H9 (cell line): ENCODE results near the gene NAALADL1. TPM values are rescaled to one million over a fixed set of nuclear protein-coding genes. Genes with fewer than 3 reads are reported as not detected.

Experiments used
- DNase-seq: peaks from one replicate; pipeline ENCODE4 v3.0.0-alpha.2; 2017
- H2AFZ ChIP-seq: one replicate; pipeline ENCODE4 v1.6.1; 2013; ENCODE audit warnings: mild to moderate bottlenecking, low read length, control low read depth, moderate library complexity
- H2AK5ac ChIP-seq: 2 replicates; pipeline ENCODE4 v1.6.1; 2013; ENCODE audit warnings: low read length, control low read depth, mixed read lengths; ENCODE audit not compliant: insufficient read length
- H2BK120ac ChIP-seq: one replicate; pipeline ENCODE4 v1.6.1; 2013; ENCODE audit warnings: low read depth, mild to moderate bottlenecking, low read length, control low read depth, inconsistent platforms; ENCODE audit not compliant: poor library complexity, severe bottlenecking
- H2BK12ac ChIP-seq: 2 replicates; pipeline ENCODE4 v1.6.1; 2013; ENCODE audit warnings: low read length, control low read depth, mixed read lengths, low read depth; ENCODE audit not compliant: insufficient read length
- H2BK15ac ChIP-seq: 2 replicates; pipeline ENCODE4 v1.6.1; 2013; ENCODE audit warnings: low read depth, low read length, control low read depth
- H2BK20ac ChIP-seq: one replicate; pipeline ENCODE4 v1.6.1; 2013; ENCODE audit warnings: low read depth, mild to moderate bottlenecking, low read length, control low read depth, inconsistent platforms; ENCODE audit not compliant: poor library complexity, severe bottlenecking
- H2BK5ac ChIP-seq: 2 replicates; pipeline ENCODE4 v1.6.1; 2013; ENCODE audit warnings: low read length, control low read depth, mixed read lengths; ENCODE audit not compliant: insufficient read length
- H3K14ac ChIP-seq: 2 replicates; pipeline ENCODE4 v1.6.1; 2013; ENCODE audit warnings: low read length, control low read depth; ENCODE audit not compliant: insufficient read depth
- H3K18ac ChIP-seq: 2 replicates; pipeline ENCODE4 v1.6.1; 2013; ENCODE audit warnings: low read depth, mild to moderate bottlenecking, mixed read lengths, low read length, control low read depth; ENCODE audit not compliant: insufficient read length
- H3K23ac ChIP-seq: 2 replicates; pipeline ENCODE4 v1.6.1; 2013; ENCODE audit warnings: low read length, control low read depth, mixed read lengths, low read depth; ENCODE audit not compliant: insufficient read length
- H3K23me2 ChIP-seq: 2 replicates; pipeline ENCODE4 v1.6.1; 2013; ENCODE audit warnings: low read depth, mild to moderate bottlenecking, mixed read lengths, low read length, control low read depth; ENCODE audit not compliant: insufficient read length, poor library complexity, severe bottlenecking
- H3K27ac ChIP-seq: 2 replicates; pipeline ENCODE4 v1.5.1; 2013; ENCODE audit warnings: low read length, control low read depth, mixed read lengths, low read depth; ENCODE audit not compliant: insufficient read length
- H3K27me3 ChIP-seq: 2 replicates; pipeline ENCODE4 v1.6.1; 2013; ENCODE audit warnings: low read length, control low read depth, inconsistent platforms; ENCODE audit not compliant: insufficient read depth
- H3K4ac ChIP-seq: 2 replicates; pipeline ENCODE4 v1.6.1; 2013; ENCODE audit warnings: low read depth, mild to moderate bottlenecking, control low read depth, inconsistent platforms, low read length, moderate library complexity
- H3K4me1 ChIP-seq: 2 replicates; pipeline ENCODE4 v1.6.1; 2013; ENCODE audit warnings: low read length, control low read depth, inconsistent platforms; ENCODE audit not compliant: insufficient read depth
- H3K4me2 ChIP-seq: 2 replicates; pipeline ENCODE4 v1.6.1; 2013; ENCODE audit warnings: low read length, control low read depth, mixed read lengths; ENCODE audit not compliant: insufficient read length, insufficient read depth
- H3K56ac ChIP-seq: 2 replicates; pipeline ENCODE4 v1.6.1; 2013; ENCODE audit warnings: low read depth, mild to moderate bottlenecking, mixed read lengths, low read length, control low read depth; ENCODE audit not compliant: insufficient read length
- H3K79me1 ChIP-seq: 2 replicates; pipeline ENCODE4 v1.6.1; 2013; ENCODE audit warnings: low read depth, mild to moderate bottlenecking, moderate library complexity, low read length, control low read depth, inconsistent platforms; ENCODE audit not compliant: insufficient read depth, poor library complexity, severe bottlenecking
- H3K79me2 ChIP-seq: 2 replicates; pipeline ENCODE4 v1.6.1; 2013; ENCODE audit warnings: low read length, control low read depth, inconsistent platforms; ENCODE audit not compliant: insufficient read depth
- H3K9ac ChIP-seq: 2 replicates; pipeline ENCODE4 v1.6.1; 2013; ENCODE audit warnings: low read length, control low read depth, mixed read lengths; ENCODE audit not compliant: insufficient read length; ENCODE audit errors: extremely low read depth
- H3K9me3 ChIP-seq: one replicate; pipeline ENCODE4 v1.6.1; 2013; ENCODE audit warnings: low read depth, low read length, inconsistent platforms; ENCODE audit not compliant: control insufficient read depth
- H3T11ph ChIP-seq: one replicate; pipeline ENCODE4 v1.6.1; 2013; ENCODE audit warnings: mild to moderate bottlenecking, low read length, control low read depth, inconsistent platforms
- H4K20me1 ChIP-seq: one replicate; pipeline ENCODE4 v1.6.1; 2013; ENCODE audit not compliant: control insufficient read depth, insufficient read length, insufficient read depth
- H4K5ac ChIP-seq: 2 replicates; pipeline ENCODE4 v1.6.1; 2013; ENCODE audit warnings: low read depth, mild to moderate bottlenecking, mixed read lengths, low read length, control low read depth; ENCODE audit not compliant: insufficient read length
- H4K8ac ChIP-seq: replicated peaks from 2 replicates; pipeline ENCODE4 v1.6.1; 2013; ENCODE audit warnings: low read length, control low read depth, mixed read lengths, low read depth; ENCODE audit not compliant: insufficient read length
- H4K91ac ChIP-seq: 2 replicates; pipeline ENCODE4 v1.6.1; 2013; ENCODE audit warnings: low read depth, mild to moderate bottlenecking, moderate library complexity, mixed read lengths, low read length, control low read depth; ENCODE audit not compliant: insufficient read length
- H3K27ac Mint-ChIP-seq, 3 experiments: 2 replicates in 2 of 3; 3 replicates in 1 of 3; pipeline ENCODE4 v1.8.0; 2020 to 2021; ENCODE audit warnings: mixed read lengths in 3 of 3, mild to moderate bottlenecking in 1 of 3, moderate library complexity in 1 of 3
- H3K27me3 Mint-ChIP-seq: 2 replicates; pipeline ENCODE4 v1.8.0; 2021; ENCODE audit warnings: low read depth, mild to moderate bottlenecking, moderate library complexity, mixed read lengths
- H3K36me3 Mint-ChIP-seq, 3 experiments: 2 replicates in 2 of 3; 3 replicates in 1 of 3; pipeline ENCODE4 v1.8.0; 2020 to 2021; ENCODE audit warnings: low read depth in 3 of 3, mixed read lengths in 3 of 3; ENCODE audit not compliant: insufficient read depth in 1 of 3
- H3K4me1 Mint-ChIP-seq, 2 experiments: 2 replicates each; pipeline ENCODE4 v1.8.0; 2020; ENCODE audit warnings: mixed read lengths in 2 of 2
- H3K4me3 Mint-ChIP-seq, 2 experiments: 2 replicates in 1 of 2; 3 replicates in 1 of 2; pipeline ENCODE4 v1.8.0; 2020 to 2021; ENCODE audit warnings: mild to moderate bottlenecking in 2 of 2, mixed read lengths in 2 of 2, moderate library complexity in 1 of 2
- H3K9me3 Mint-ChIP-seq, 2 experiments: 2 replicates in 1 of 2; 3 replicates in 1 of 2; pipeline ENCODE4 v1.8.0; 2020; ENCODE audit warnings: mild to moderate bottlenecking in 2 of 2, mixed read lengths in 2 of 2, moderate library complexity in 1 of 2
- CTCF ChIP-seq: fragments of 200-600 bp; sonication (generic); conservative IDR thresholded peaks from 3 replicates; pipeline ENCODE4 v1.8.0; 2021; ENCODE audit warnings: antibody characterized with exemption, mild to moderate bottlenecking
- WGBS: extraction: QIAGEN DNeasy Blood & Tissue Kit; methylation state at CpG from one replicate; pipeline ENCODE4 v1.1.7; 2013; ENCODE audit warnings: missing lambda C conversion rate, low lambda C conversion rate, mixed read lengths; ENCODE audit not compliant: insufficient read length; ENCODE audit errors: extremely low coverage; 5-methylcytosine and 5-hydroxymethylcytosine counted together
- microRNA-seq: library from miRNA; unstranded; fragments of <30 nt; microRNA quantifications from one replicate; pipeline ENCODE4, GENCODE V29; 2020; ENCODE audit warnings: borderline microRNAs expressed
- total RNA-seq: library from RNA; stranded (reverse); gene quantifications from 2 replicates; pipeline ENCODE4 v1.2.1, GENCODE V29; 2021

NAALADL1 gene
- total RNA-seq, 1 experiment from 2014 or later, result 1.0 TPM

- Histone ChIP-seq H2BK120ac (no peak overlapping the region), H3K4ac (no peak overlapping the region), H3K79me2 (no peaks in the 10 kb centered on the region), H4K5ac (no peak overlapping the region), H4K91ac (no peak overlapping the region), H4K8ac (no peak overlapping the region), H3K27me3 (no peaks in the 10 kb centered on the region), H3K9me3 (no peaks in the 10 kb centered on the region), H3T11ph (no peak overlapping the region), H3K4me1 (peaks cover 4% of the 10 kb centered on the region; the same call in 1 of the 2 replicates), H2BK12ac (no peak overlapping the region), H2BK5ac (no peak overlapping the region), H3K27ac (no peak overlapping the region), H3K4me2 (peak overlapping the region; percentile 16), H4K20me1 (no peaks in the 10 kb centered on the region), H2AK5ac (no peak overlapping the region), H3K79me1 (no peaks in the 10 kb centered on the region), H3K14ac (no peak overlapping the region), H2BK20ac (no peak overlapping the region), H3K56ac (no peak overlapping the region), H2AFZ (no peak overlapping the region), H2BK15ac (no peak overlapping the region), H3K18ac (no peak overlapping the region), H3K23me2 (no peaks in the 10 kb centered on the region), H3K23ac (no peak overlapping the region), H3K9ac (no peak overlapping the region)
- Mint-ChIP-seq H3K9me3 (no peaks in the 10 kb centered on the region), H3K27me3 (no peaks in the 10 kb centered on the region; the same call in 1 of the 2 replicates), H3K36me3 (no peaks in the 10 kb centered on the region), H3K4me1 (peaks cover 17 to 21% of the 10 kb centered on the region in 2 experiments), H3K27ac (peak overlapping the region in 2 of 3 experiments; percentile 53 to 65; a peak in 5 of 7 replicates), H3K4me3 (peak overlapping the region; percentile 44 to 48)
- DNase-seq, result no peak
- TF ChIP-seq CTCF, result no peak
- WGBS, result no CpG with 5 or more reads among the region's 11 CpGs
These were observed 62.0 kb downstream of the NAALADL1 start for GRCh38 chr11:64996327-64996709.

Small RNAs within 50 kb of the gene (microRNA-seq; reads per million reads assigned to microRNA genes)
- not detected for gene MIR6879

Other genes starting within 250 kb of the NAALADL1 start
- 49.9 and 50.0 TPM in 2 replicates for gene MEN1, start 248.0 kb downstream of the NAALADL1 start, total RNA-seq
- gene CDC42BPG, start 213.9 kb downstream of the NAALADL1 start, total RNA-seq, result 24.2 and 24.9 TPM in 2 replicates
- gene EHD1, start 179.9 kb downstream of the NAALADL1 start, total RNA-seq, result 29.1 and 31.0 TPM in 2 replicates
- gene ATG2A, start 141.3 kb downstream of the NAALADL1 start, total RNA-seq, result 21.3 and 22.1 TPM in 2 replicates
- 5.0 and 6.3 TPM in 2 replicates for gene PPP2R5B, start 133.9 kb downstream of the NAALADL1 start, total RNA-seq
- gene GPHA2, start 122.7 kb downstream of the NAALADL1 start, total RNA-seq, result 1.3 and 2.1 TPM in 2 replicates
- gene MAJIN, start 86.4 kb downstream of the NAALADL1 start, total RNA-seq, result not detected in 2 replicates
- 0.72 and 1.0 TPM in 2 replicates for gene BATF2, start 61.6 kb downstream of the NAALADL1 start, total RNA-seq
- 200 and 203 TPM in 2 replicates for gene ARL2, start 44.4 kb downstream of the NAALADL1 start, total RNA-seq
- gene SNX15, start 31.1 kb downstream of the NAALADL1 start, total RNA-seq, result 24.3 and 25.7 TPM in 2 replicates
- 20.7 and 21.9 TPM in 2 replicates for gene SAC3D1, start 17.3 kb downstream of the NAALADL1 start, total RNA-seq
- 93.9 and 94.8 TPM in 2 replicates for gene CDCA5, start 25.5 kb upstream of the NAALADL1 start, total RNA-seq
- 24.2 and 26.7 TPM in 2 replicates for gene ZFPL1, start 25.7 kb upstream of the NAALADL1 start, total RNA-seq
- 94.7 and 98.5 TPM in 2 replicates for gene VPS51, start 37.7 kb upstream of the NAALADL1 start, total RNA-seq
- 74.8 and 76.1 TPM in 2 replicates for gene TM7SF2, start 53.3 kb upstream of the NAALADL1 start, total RNA-seq
- gene ZNHIT2, start 59.1 kb upstream of the NAALADL1 start, total RNA-seq, result 18.3 and 19.0 TPM in 2 replicates
- gene FAU, start 63.6 kb upstream of the NAALADL1 start, total RNA-seq, result 898 and 954 TPM in 2 replicates
- 66.7 and 73.4 TPM in 2 replicates for gene MRPL49, start 63.8 kb upstream of the NAALADL1 start, total RNA-seq
- 31.3 and 31.6 TPM in 2 replicates for gene SYVN1, start 76.0 kb upstream of the NAALADL1 start, total RNA-seq
- gene SPDYC, start 111.7 kb upstream of the NAALADL1 start, total RNA-seq, result 0.44 and 0.61 TPM in 2 replicates
- gene CAPN1, start 123.4 kb upstream of the NAALADL1 start, total RNA-seq, result 175 and 178 TPM in 2 replicates
- gene POLA2, start 203.4 kb upstream of the NAALADL1 start, total RNA-seq, result 37.7 and 41.5 TPM in 2 replicates